Peyer's patch (tissue), 4 donors: Measurements from ENCODE around the gene TRAPPC4.

ENCODE experiments used
- POLR2A ChIP-seq, 2 donors: fragments of 450-650 bp; IDR thresholded peaks; one replicate each; pipeline ENCODE4 v1.5.1; 2017; ENCODE audit warnings: antibody characterized with exemption in 2 of 2, mild to moderate bottlenecking in 2 of 2, moderate library complexity in 2 of 2
- TF ChIP-seq, protein P1 (sequence below), 6 experiments: fragments of 450-650 bp in 4 of 6; fragments of 200-600 bp in 2 of 6; sonication (generic) in 1 of 6; IDR thresholded peaks; one replicate each; pipeline ENCODE4 v1.5.1; 2017 to 2019; ENCODE audit warnings: antibody characterized with exemption in 6 of 6, mild to moderate bottlenecking in 3 of 6, moderate library complexity in 1 of 6

DNA sequence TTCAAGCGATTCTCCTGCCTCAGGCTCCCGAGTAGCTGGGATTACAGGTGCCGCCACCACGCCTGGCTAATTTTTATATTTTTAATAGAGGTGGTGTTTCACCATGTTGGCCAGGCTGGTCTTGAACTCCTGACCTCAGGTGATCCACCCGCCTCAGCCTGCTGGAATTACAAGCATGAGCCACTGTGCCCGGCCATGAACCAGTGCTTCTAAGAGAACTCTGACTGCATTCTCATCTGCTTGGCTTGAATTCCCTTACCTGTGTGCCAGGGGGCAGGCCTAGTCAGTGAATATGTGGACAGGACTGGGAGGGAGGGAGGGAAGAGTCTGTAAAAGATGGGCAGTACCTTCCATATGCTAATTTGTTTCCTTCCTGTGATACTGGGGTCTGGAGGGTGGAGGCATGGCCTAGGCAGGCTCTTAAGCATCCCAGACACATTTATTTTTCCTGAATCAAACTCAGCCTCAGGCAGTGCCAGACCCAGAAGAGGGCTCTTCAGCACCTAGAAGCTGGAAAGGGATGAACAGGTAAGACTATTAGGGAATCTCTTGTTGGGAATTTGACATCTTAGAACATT lies 7.0 kb upstream of the TRAPPC4 start:
- no peak for TF ChIP-seq POLR2A (IDR thresholded peaks at IDR 0.05)
- TF ChIP-seq, protein P1, sequence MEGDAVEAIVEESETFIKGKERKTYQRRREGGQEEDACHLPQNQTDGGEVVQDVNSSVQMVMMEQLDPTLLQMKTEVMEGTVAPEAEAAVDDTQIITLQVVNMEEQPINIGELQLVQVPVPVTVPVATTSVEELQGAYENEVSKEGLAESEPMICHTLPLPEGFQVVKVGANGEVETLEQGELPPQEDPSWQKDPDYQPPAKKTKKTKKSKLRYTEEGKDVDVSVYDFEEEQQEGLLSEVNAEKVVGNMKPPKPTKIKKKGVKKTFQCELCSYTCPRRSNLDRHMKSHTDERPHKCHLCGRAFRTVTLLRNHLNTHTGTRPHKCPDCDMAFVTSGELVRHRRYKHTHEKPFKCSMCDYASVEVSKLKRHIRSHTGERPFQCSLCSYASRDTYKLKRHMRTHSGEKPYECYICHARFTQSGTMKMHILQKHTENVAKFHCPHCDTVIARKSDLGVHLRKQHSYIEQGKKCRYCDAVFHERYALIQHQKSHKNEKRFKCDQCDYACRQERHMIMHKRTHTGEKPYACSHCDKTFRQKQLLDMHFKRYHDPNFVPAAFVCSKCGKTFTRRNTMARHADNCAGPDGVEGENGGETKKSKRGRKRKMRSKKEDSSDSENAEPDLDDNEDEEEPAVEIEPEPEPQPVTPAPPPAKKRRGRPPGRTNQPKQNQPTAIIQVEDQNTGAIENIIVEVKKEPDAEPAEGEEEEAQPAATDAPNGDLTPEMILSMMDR (IDR thresholded peaks at IDR 0.05), result no peak
